Uterus (tissue), 4 donors: Measurements from ENCODE around the gene SHPK. TPM values are rescaled to one million over a fixed set of nuclear protein-coding genes. Genes with fewer than 3 reads are reported as not detected.

Experiments
- DNase-seq, 2 donors: peaks; one replicate each; pipeline ENCODE4 v3.0.0-alpha.2; 2019 to 2020
- H3K27ac ChIP-seq, 2 donors: fragments of 200-600 bp; sonication (generic); 1 replicate in 1 of 2; 2 replicates in 1 of 2; pipeline ENCODE4 v1.5.1; 2016 to 2018
- H3K27me3 ChIP-seq, 2 donors: fragments of 200-600 bp; sonication (generic); one replicate each; pipeline ENCODE4 v1.5.1; 2018 to 2019; ENCODE audit warnings: control low read depth in 1 of 2
- H3K36me3 ChIP-seq, 2 donors: fragments of 200-600 bp; sonication (generic); one replicate each; pipeline ENCODE4 v1.5.1; 2019; ENCODE audit warnings: control low read depth in 1 of 2
- H3K4me1 ChIP-seq, 2 donors: fragments of 200-600 bp; sonication (generic); one replicate each; pipeline ENCODE4 v1.5.1; 2018 to 2019; ENCODE audit warnings: control low read depth in 1 of 2
- H3K4me3 ChIP-seq, 2 donors: fragments of 200-600 bp; sonication (generic); 1 replicate in 1 of 2; 2 replicates in 1 of 2; pipeline ENCODE4 v1.5.1; 2018 to 2019; ENCODE audit warnings: mild to moderate bottlenecking in 1 of 2
- H3K9me3 ChIP-seq, 2 donors: fragments of 200-600 bp; sonication (generic); one replicate each; pipeline ENCODE4 v1.5.1; 2019; ENCODE audit warnings: control low read depth in 1 of 2
- POLR2A ChIP-seq, 2 donors: fragments of 450-650 bp; IDR thresholded peaks; one replicate each; pipeline ENCODE4 v1.6.1; 2016; ENCODE audit warnings: antibody characterized with exemption in 2 of 2, mild to moderate bottlenecking in 1 of 2, moderate library complexity in 1 of 2
- intact Hi-C: fragments of 100-400 bp; cut with DNase I; formaldehyde crosslinking; loops from one replicate; pipeline ENCODE4 v1.15.1; 2023; ENCODE audit warnings: low total_unique reads
- total RNA-seq, 4 donors: library from RNA; depleted of rRNA in 3 of 4; stranded (reverse); fragments of >200 nt in 3 of 4; gene quantifications; one replicate each; pipeline versions ENCODE4 v1.1.0 to v1.2.4, GENCODE V29; 2014 to 2023
- TF ChIP-seq, protein P1 (sequence below), 4 experiments: fragments of 200-600 bp in 2 of 4; fragments of 450-650 bp in 2 of 4; sonication (generic) in 2 of 4; IDR thresholded peaks; one replicate each; pipeline ENCODE4 v1.5.1; 2016 to 2019; ENCODE audit warnings: antibody characterized with exemption in 4 of 4, mild to moderate bottlenecking in 2 of 4, moderate library complexity in 1 of 4
- donor health status: DM: yes; HTN: yes; CAD: no.

The SHPK gene
- total RNA-seq, 4 donors from 2014 or later = 0.26 to 24.4 (median 8.3) TPM

DNA sequence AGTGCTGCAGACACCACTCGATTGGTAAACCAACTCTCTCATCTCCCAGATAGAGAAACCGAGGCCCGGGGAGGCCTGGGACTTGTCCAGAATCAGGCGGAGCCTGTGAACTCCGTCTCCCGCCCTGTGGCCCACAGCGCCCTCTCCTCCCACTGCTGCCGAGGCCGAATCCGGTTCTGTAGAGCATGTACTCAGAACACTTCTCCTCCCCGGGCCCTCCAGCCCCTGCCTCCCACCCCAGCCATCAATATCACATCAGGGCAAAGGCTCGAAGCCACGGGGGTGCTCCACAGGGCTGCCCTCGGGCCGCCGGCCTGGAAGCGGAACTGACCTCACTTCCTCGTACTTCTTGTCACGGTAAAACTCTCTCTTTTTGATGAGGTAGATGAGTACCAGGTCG lies 45.5 kb upstream of the SHPK start:
- Histone ChIP-seq H3K27me3 (no peaks in the 10 kb centered on the region), H3K27ac (no peak overlapping the region), H3K36me3 (no peaks in the 10 kb centered on the region), H3K9me3 (no peaks in the 10 kb centered on the region), H3K4me3 (no peak overlapping the region), H3K4me1 (no peaks in the 10 kb centered on the region)
- DNase-seq = no peak
- TF ChIP-seq POLR2A (IDR thresholded peaks at IDR 0.05) = no peak
- TF ChIP-seq, protein P1, sequence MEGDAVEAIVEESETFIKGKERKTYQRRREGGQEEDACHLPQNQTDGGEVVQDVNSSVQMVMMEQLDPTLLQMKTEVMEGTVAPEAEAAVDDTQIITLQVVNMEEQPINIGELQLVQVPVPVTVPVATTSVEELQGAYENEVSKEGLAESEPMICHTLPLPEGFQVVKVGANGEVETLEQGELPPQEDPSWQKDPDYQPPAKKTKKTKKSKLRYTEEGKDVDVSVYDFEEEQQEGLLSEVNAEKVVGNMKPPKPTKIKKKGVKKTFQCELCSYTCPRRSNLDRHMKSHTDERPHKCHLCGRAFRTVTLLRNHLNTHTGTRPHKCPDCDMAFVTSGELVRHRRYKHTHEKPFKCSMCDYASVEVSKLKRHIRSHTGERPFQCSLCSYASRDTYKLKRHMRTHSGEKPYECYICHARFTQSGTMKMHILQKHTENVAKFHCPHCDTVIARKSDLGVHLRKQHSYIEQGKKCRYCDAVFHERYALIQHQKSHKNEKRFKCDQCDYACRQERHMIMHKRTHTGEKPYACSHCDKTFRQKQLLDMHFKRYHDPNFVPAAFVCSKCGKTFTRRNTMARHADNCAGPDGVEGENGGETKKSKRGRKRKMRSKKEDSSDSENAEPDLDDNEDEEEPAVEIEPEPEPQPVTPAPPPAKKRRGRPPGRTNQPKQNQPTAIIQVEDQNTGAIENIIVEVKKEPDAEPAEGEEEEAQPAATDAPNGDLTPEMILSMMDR (IDR thresholded peaks at IDR 0.05) = no peak
- intact Hi-C loops = no loop called here

DNA sequence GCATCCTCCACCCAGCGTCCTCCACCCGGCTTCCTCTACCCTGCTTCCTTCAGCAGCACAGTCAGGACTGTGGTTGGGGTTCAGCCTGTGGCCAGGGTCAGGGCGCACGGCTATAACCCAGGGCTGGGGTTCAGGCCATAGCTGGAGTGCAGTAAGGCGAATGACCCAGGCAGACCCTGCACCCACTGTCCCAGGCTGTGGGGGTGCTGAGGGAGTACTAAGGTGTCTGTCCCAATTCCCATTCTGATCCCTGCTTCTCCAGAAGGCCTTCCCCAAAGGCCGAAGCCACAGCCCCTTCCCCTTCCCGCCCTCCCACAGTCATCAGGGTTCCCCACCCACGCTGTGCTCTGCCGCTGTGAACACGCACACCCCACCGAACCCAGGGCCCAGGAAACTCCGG lies 45.0 kb upstream of the SHPK start:
- no peak for DNase-seq

DNA sequence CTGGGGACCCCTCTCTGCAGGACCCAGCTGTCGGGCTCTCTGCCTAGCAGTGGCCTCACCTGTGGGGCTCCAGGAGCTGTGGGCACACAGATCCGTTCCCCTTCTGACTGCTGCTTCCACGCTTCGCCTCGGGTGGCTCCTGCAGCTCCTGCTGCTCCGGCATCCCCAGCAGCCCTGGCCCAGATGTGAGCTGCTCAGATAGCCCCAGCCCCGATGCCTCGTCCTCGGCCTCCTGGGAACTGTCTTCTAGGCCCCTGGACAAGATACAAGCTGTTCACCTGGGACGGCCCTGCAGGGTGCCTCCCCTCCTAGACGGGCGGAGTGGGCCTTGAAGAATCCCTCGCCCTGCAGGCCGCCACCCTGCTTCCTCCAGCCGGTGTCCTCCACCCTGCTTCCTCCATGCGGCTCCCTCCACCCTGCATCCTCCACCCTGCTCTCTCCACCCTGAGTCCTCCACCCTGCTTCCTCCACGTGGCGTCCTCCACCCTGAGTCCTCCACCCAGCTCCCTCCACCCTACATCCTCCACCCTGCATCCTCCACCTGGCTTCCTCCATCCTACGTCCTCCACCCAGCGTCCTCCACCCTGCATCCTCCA lies 43.6 kb upstream of the SHPK start:
- no peak for DNase-seq
- no peaks in the 10 kb centered on the region for H3K27me3 ChIP-seq
- intact Hi-C loops = no loop called here
- H3K9me3 ChIP-seq = no peaks in the 10 kb centered on the region
- H3K4me1 ChIP-seq = no peaks in the 10 kb centered on the region
- no peak for TF ChIP-seq POLR2A (IDR thresholded peaks at IDR 0.05)
- TF ChIP-seq, protein P1 (IDR thresholded peaks at IDR 0.05) = no peak
- H3K4me3 ChIP-seq = no peak overlapping the region
- no peak overlapping the region for H3K27ac ChIP-seq
- no peaks in the 10 kb centered on the region for H3K36me3 ChIP-seq

More for the DNA sequence above, 45.0 kb upstream of the SHPK start:
- Histone ChIP-seq H3K9me3 (no peaks in the 10 kb centered on the region), H3K36me3 (no peaks in the 10 kb centered on the region), H3K27me3 (no peaks in the 10 kb centered on the region), H3K27ac (no peak overlapping the region), H3K4me3 (no peak overlapping the region), H3K4me1 (no peaks in the 10 kb centered on the region)
- intact Hi-C loops = no loop called here
- TF ChIP-seq, protein P1 (IDR thresholded peaks at IDR 0.05) = no peak
- no peak for TF ChIP-seq POLR2A (IDR thresholded peaks at IDR 0.05)

DNA sequence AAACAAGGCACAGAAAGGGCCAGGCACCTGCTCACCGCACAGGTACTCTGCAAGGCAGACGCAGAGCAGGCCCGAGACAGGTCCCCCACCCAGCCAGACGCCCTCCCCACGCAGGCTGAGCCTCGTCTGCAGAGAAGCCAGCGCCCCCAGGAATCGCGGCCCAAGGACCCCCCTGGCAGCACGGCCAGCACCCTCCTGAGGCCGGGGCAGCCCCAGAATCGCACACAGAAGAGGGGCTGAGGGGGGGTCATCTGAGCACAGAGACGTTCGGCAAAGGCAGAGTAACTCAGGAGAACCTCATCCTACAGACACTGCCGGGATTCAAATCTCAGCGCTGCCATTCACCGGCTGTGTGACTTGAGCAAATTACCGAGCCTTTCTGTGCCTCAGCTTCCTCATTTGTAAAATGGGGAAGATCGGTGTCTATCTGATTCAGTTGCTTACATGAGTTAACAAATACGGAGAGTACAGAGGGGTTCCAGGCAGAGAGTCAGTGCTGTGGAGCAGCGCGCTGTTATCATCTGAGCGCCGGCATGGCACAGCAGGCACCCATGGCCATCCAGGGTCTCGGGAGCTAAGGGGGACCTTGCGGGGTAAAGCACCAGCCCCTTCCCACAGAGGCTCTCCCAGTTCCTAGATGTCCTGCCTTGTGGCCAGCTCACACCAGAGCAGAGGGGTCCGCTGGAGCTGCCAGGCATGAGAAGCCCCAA lies 42.9 kb upstream of the SHPK start:
- H3K27ac ChIP-seq = no peak overlapping the region
- H3K9me3 ChIP-seq = no peaks in the 10 kb centered on the region
- no peak overlapping the region for H3K4me3 ChIP-seq
- no peak for DNase-seq
- intact Hi-C loops = no loop called here
- no peaks in the 10 kb centered on the region for H3K36me3 ChIP-seq
- H3K27me3 ChIP-seq = no peaks in the 10 kb centered on the region
- H3K4me1 ChIP-seq = no peaks in the 10 kb centered on the region
- TF ChIP-seq, protein P1 (IDR thresholded peaks at IDR 0.05) = no peak
- TF ChIP-seq POLR2A (IDR thresholded peaks at IDR 0.05) = no peak

DNA sequence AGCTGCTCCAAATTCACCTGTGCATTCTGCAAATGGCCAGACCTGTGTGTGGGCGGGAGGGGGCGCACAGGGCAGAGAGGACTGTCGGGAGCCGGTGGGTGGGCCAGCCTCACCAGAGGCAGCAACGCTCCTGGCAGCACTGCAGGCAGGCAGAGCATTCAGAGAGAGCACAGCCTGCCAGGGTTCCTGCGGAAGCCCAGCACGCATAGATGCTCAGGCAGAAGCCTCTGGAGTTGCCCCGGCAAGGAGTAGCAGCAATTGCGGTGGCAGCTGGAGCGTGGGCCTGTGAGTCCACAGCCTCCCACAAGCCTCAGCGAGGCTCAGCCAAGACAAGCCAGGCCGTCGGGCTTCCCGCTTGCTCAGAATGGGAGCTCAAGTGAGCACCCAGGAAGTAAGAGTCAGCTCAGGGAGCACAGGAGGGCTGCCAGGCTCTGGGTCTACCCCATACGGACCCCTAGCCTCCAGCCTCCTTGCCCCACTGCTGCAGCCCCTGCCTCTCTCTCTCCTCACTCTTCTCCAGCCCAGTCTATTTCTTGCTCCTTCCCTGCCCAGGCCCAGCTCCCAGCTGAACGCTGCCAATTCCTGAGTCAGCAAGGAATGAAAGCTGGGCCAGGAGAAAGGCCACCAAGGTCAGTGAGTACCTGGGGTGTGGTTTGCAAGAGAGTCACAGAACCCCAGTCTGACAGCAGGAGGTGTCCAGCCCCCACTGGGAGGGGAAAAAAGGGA lies 42.2 kb upstream of the SHPK start:
- no peak for DNase-seq
- Histone ChIP-seq H3K36me3 (no peaks in the 10 kb centered on the region), H3K27me3 (no peaks in the 10 kb centered on the region), H3K4me1 (no peaks in the 10 kb centered on the region), H3K4me3 (no peak overlapping the region), H3K9me3 (no peaks in the 10 kb centered on the region), H3K27ac (no peak overlapping the region)
- TF ChIP-seq, protein P1 (IDR thresholded peaks at IDR 0.05) = no peak
- no peak for TF ChIP-seq POLR2A (IDR thresholded peaks at IDR 0.05)
- intact Hi-C loops = no loop called here
